Measurements from ENCODE around the gene CEP43.

DNA sequence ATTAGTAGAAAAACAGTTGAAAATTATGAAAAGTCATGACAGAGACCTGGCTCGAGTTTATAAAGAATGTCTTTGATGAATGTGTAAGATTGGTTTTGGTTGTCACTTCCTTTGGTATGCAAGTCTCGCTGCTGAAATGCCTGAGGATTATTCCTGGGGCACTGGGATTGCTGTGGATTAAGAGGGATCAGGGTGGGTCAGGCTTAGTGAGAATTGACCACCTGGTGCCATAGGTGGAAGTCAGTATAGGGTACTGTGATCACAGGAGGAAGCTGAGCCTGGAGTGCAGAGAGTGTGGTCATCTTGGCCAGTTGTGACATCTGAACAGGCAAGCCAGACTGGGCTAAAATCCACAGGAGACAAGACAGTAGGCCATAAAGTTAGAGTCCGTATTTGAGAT, 34.9 kb downstream of the CEP43 start:
- TF ChIP-seq, protein P1, sequence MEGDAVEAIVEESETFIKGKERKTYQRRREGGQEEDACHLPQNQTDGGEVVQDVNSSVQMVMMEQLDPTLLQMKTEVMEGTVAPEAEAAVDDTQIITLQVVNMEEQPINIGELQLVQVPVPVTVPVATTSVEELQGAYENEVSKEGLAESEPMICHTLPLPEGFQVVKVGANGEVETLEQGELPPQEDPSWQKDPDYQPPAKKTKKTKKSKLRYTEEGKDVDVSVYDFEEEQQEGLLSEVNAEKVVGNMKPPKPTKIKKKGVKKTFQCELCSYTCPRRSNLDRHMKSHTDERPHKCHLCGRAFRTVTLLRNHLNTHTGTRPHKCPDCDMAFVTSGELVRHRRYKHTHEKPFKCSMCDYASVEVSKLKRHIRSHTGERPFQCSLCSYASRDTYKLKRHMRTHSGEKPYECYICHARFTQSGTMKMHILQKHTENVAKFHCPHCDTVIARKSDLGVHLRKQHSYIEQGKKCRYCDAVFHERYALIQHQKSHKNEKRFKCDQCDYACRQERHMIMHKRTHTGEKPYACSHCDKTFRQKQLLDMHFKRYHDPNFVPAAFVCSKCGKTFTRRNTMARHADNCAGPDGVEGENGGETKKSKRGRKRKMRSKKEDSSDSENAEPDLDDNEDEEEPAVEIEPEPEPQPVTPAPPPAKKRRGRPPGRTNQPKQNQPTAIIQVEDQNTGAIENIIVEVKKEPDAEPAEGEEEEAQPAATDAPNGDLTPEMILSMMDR (IDR thresholded peaks at IDR 0.05; ENCODE audit: insufficient read depth, low read length): no peak
- TF ChIP-seq, protein P2, sequence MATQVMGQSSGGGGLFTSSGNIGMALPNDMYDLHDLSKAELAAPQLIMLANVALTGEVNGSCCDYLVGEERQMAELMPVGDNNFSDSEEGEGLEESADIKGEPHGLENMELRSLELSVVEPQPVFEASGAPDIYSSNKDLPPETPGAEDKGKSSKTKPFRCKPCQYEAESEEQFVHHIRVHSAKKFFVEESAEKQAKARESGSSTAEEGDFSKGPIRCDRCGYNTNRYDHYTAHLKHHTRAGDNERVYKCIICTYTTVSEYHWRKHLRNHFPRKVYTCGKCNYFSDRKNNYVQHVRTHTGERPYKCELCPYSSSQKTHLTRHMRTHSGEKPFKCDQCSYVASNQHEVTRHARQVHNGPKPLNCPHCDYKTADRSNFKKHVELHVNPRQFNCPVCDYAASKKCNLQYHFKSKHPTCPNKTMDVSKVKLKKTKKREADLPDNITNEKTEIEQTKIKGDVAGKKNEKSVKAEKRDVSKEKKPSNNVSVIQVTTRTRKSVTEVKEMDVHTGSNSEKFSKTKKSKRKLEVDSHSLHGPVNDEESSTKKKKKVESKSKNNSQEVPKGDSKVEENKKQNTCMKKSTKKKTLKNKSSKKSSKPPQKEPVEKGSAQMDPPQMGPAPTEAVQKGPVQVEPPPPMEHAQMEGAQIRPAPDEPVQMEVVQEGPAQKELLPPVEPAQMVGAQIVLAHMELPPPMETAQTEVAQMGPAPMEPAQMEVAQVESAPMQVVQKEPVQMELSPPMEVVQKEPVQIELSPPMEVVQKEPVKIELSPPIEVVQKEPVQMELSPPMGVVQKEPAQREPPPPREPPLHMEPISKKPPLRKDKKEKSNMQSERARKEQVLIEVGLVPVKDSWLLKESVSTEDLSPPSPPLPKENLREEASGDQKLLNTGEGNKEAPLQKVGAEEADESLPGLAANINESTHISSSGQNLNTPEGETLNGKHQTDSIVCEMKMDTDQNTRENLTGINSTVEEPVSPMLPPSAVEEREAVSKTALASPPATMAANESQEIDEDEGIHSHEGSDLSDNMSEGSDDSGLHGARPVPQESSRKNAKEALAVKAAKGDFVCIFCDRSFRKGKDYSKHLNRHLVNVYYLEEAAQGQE (IDR thresholded peaks at IDR 0.05; ENCODE audit: insufficient replicate concordance, low read depth): no peak
- TF ChIP-seq GABPA (IDR thresholded peaks at IDR 0.05; ENCODE audit: low read depth) (no peak), SPI1 (IDR thresholded peaks at IDR 0.05; ENCODE audit: borderline replicate concordance, low read depth) (no peak)

All from HL-60 (cell line).